Kidney capillary endothelial cell (primary cell): ENCODE results near the gene SAPCD1.

ENCODE experiments used
- DNase-seq: peaks from one replicate; pipeline ENCODE4 v3.0.0-alpha.2; 2018; ENCODE audit warnings: low spot score

The SAPCD1 gene

DNA sequence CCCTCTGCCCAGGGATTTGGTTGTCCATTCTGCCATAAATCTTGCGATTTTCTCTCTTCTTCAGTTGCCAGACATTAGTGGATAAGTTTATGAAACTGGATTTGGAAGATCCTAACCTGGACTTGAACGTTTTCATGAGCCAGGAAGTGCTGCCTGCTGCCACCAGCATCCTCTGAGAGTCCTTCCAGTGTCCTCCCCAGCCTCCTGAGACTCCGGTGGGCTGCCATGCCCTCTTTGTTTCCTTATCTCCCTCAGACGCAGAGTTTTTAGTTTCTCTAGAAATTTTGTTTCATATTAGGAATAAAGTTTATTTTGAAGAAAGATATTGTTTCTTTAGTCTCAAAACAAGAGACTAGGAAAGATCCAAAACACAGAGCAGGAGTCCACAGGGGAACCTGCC is at the start of gene SAPCD1:
Gene SAPCD1 (plus strand): TSS at position 301 of the 400 bp plus-strand sequence. CDS start 399 bp downstream, outside the sequence.
- DNase-seq, result no peak

DNA sequence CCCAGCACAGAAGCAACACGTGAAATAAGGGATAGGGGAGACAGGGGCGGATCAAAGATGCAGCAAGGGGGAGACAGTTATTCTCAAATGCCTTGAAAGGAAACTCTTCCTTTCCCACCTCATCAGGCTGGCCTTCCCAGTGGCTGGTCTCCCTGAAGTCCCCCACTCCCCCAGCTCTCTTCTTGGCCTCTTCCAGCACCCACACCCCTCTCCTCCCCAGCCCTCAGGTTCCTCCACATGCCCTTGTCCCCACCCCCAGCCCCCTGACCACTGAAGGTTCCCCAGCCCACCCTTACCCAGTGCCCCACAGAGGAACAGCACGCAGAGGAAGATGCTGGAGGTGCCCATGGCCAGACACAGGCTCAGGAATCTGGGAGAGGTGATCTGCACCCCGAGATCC is 49.0 kb upstream of the SAPCD1 start:
- no peak for DNase-seq

DNA sequence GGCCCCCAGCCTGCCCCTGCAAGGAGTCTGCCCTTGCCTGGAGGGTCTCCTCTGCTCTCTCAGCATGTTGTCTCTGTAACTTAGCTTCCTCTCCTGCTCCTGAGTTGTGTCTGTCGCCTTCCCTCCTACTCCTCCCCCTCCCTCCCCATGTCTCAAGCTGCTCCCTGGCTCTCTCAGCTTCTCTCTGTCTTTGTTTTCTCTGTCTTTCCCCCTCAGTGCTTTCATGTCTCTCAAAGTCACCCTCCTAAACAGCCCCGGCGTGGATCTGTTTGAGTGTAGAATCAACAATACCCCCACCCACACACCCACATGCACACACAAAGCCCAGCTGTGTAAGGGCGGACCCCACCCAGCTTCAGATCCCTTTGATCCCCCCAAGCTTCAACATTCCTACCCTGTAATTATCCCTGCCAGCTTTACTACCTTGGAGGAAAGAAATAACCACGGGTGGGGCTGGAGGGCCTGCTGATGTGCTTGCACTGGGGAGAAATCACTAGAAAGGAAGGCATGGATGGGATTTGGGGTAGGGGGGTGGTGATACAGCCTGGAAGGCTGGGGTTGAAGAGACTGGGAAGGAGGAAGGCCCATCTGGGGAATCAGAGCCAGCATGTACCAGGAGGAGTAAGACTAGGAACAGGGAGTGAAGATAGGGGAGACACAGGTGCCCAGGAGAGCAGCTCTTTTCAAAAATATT is 48.3 kb upstream of the SAPCD1 start:
- no peak for DNase-seq

DNA sequence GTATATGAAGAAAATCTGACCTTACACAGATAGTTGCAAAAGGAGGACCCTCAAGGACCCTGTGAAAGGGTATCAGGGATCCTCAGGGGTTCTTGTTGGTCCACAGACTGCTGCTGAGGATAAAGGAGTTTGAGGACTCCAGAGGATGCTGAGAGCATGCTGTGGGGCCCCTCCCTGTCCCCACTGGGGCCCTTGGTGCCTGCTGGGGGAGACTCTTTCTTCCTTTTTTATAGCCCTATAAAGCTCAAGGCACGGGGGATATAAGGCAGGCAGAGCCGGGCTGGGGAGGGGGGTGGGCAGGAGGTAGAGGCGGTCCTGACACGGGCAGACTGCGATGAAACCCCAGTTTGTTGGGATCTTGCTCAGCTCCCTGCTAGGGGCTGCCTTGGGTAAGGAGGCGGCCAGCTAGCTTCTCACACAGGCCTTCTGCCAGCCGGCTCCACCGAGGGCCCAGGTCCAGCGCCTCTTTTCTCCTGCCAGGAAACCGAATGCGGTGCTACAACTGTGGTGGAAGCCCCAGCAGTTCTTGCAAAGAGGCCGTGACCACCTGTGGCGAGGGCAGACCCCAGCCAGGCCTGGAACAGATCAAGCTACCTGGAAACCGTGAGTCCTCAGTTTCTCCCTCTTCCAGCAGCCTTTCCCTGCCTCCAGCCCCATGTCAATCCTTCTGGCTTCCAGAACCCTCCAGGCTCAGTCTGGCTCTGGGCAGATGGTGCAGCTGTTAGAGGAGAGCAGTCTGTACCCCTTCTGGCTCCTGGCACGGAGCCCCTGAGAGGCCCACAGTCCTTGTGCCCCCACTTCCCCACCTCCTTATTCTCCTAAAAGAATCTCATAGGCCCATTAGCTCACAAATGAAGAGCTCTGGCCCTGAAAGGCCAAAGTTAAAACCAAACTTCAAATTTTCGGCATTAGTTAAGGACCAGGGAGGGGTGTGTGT is 47.2 kb upstream of the SAPCD1 start, which contains the start of gene LY6G6D:
Gene LY6G6D (plus strand): TSS at position 327 of the 937 bp plus-strand sequence. CDS start 8 bp downstream, at position 335.
- no peak for DNase-seq

DNA sequence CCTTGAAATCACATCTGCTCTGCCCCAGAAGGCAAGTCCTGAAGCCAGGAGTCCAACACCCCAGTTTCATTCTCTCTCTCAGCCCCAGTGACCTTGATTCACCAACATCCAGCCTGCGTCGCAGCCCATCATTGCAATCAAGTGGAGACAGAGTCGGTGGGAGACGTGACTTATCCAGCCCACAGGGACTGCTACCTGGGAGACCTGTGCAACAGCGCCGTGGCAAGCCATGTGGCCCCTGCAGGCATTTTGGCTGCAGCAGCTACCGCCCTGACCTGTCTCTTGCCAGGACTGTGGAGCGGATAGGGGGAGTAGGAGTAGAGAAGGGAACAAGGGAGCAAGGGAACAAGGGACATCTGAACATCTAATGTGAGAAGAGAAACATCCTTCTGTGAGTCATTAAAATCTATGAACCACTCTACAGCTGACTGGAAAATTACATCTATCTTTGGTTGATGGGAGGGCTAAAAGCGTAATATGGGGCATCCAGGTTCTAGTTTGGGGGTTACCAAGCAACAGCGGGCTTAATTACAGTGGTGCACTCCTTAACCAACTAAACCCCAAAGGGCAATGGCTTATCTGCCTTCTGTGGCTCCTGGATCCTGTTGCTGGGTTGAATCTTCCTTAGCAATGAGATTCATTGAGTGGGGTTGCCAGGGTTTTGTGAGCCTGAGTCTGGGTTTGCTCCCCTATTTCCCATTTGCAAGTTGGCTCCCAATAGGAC is 44.8 kb upstream of the SAPCD1 start:
- DNase-seq, result no peak

DNA sequence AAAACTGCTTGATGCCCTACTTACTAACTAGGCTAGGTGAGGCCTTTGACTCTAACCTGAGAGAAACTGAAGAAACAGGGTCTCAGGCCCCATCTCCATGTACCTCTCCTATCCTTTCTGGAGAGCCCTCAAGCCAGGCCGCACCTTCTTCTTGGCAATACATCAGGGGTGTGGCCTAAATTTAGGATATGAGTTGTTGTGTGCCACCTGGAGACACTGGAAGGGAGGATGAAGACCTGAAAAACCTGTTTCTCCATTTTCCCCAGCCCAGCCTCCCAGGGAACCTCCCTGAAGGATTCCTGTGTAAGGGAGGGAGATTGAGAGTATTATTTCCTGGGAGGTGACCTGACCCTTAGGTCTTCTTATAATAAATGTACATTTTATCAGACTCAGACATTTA is 44.2 kb upstream of the SAPCD1 start:
- no peak for DNase-seq

DNA sequence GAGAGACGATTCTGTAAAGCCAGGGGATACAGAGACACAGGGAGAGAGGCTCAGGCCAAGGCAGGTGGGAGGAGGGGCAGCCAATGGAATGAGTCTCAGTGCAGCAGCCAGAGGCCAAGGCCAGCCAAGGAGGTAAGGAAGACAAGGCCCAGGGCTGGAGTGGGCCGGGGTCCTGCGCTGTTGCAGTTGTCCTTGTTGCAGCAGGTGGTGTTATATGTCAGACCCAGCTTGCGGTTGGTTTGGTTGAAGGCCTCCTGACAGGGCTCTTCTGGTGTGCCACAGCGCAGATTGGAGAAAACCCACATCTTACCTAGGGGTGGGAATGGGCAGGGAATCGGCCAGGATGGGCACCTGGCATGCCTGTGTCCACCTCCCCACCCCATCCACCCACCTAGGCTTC is 43.5 kb upstream of the SAPCD1 start:
- DNase-seq, result no peak

DNA sequence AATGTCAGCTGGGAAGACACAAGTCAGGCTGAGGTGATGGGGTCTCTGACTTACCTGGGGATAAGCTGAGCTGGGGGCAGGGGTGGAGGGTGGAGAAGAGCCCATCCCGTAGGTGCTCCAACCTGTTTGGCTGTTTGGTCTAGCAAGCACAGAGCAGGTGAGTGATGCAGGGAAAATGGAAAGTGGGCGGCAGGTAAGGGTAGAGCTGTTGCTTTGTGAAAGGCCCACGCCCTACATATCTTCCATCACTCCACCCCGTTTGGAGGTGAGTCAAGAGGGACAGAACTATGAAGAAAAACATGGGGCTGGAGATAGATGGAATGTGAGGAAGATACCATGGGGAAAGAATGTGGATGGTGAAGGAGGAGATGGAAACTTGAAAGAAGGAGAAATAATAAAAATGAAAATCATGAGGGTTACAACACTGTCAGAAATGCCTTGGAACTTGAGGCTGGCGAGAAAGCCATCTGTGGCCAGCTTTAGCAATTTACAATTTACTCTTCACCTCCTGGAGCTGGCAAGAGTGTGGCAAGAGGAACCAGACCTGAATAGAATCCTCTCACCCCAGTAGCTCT is 42.2 kb upstream of the SAPCD1 start:
- DNase-seq, result no peak

DNA sequence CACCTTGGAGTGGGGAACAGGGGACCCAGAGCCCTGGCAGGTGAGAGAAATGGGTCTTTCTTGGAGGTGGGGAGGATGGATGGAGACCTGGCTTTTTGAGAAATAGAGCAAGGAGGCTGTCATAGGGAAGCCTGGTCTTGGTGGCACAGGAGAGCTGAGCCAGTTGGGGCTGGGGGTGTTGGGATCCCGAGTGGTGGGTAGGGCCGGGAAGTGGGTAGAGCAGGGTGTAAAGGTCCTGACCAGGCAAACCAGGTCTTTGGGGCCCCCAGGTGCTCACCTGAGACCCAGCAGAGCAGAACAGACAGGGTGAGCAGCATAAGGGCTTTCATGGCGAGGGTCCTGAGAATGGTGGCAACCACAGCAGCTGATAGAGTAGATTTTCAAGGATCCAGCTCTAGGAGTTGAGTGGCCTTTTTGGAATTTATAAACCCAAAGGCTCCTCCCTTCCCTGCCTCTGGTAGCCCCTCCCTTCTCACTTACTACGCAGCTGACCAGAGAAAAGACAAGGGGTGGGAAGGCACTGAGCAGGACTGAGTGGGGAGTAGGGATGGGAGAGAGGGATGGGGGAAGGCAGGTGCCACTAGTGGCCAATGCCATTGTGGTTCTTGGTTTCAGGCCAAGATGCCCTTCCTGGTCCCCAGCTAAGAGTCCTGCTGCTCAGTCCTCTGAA is 41.0 kb upstream of the SAPCD1 start, which contains the start of gene LY6G6C:
Gene LY6G6C (minus strand): TSS at position 396 of the 670 bp plus-strand sequence. CDS start 67 bp downstream, at position 329.
- no peak for DNase-seq

DNA sequence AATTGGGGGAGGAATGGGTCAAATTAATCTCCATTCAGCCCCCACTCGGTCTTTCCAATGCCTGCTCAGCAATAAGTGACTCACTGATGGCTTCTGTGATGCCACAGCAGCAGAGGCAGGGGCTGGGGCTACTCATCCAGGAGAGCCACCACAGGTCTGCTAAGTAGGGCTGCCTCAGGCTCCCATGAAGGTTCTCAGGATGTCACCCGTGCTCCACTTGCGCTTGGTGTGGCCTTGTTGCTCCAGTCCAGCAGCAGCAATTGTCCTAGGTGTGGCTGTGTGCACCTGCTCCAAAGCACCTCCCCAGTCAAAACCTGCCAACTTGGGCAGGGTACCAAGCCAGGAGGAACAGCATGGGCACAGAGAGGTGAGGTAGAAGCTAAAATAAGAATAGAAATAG is 40.3 kb upstream of the SAPCD1 start:
- DNase-seq, result no peak

DNA sequence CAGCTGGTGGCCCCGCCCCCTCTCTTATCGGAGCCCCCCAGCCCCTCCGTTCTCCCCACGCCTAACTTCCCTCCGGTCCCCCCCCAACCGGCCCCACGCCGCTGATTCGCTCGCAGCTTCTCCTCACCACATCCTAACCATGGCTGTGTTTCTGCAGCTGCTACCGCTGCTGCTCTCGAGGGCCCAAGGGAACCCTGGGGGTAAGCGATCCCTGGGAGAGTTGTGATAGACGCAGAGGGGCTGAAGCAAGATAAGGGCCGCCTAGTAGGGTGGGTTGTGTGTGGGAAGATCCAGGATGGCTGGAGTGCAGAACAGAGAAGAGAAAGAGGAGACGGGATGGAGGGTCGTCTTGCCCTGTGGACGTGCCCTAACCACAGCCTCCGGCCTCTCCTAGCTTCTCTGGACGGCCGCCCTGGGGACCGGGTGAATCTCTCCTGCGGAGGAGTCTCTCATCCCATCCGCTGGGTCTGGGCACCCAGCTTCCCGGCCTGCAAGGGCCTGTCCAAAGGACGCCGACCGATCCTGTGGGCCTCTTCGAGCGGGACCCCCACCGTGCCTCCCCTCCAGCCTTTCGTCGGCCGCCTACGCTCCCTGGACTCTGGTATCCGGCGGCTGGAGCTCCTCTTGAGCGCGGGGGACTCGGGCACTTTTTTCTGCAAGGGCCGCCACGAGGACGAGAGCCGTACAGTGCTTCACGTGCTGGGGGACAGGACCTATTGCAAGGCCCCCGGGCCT is 39.0 kb upstream of the SAPCD1 start, which contains the start of gene MPIG6B:
Gene MPIG6B (plus strand): TSS at position 129 of the 735 bp plus-strand sequence. CDS start 11 bp downstream, at position 140.
- DNase-seq, result no peak

DNA sequence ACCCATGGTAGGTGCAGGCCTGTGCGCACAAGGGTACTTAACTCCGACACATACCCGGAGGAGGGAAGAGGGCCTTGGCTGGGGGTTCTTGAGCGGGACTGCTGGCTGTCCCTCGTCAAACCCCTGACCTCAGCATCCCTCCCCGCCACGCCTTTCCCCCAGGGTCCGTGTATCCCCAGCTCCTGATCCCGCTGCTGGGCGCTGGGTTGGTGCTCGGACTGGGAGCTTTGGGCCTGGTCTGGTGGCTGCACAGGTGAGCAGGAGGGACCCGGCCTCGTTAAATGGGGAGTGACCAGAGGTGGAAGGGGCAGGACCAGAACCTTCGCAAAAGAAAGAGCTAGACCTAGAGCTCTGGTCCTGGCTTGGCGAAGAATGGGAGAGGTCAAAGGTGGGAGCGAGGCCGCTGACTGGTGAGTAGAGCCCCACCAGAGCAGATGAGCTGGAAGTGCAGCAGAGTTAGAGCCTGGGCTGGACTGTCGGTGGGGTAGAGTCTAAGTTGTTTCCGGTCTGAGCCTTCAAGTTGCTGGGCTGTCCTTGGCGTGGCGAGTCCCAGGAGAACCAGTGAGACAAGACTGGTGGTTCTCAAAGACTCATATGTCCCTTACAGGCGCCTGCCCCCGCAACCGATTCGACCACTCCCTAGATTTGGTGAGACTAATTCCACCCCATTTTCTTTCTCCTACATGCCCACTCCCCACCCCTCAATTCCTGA is 38.3 kb upstream of the SAPCD1 start:
- no peak for DNase-seq

DNA sequence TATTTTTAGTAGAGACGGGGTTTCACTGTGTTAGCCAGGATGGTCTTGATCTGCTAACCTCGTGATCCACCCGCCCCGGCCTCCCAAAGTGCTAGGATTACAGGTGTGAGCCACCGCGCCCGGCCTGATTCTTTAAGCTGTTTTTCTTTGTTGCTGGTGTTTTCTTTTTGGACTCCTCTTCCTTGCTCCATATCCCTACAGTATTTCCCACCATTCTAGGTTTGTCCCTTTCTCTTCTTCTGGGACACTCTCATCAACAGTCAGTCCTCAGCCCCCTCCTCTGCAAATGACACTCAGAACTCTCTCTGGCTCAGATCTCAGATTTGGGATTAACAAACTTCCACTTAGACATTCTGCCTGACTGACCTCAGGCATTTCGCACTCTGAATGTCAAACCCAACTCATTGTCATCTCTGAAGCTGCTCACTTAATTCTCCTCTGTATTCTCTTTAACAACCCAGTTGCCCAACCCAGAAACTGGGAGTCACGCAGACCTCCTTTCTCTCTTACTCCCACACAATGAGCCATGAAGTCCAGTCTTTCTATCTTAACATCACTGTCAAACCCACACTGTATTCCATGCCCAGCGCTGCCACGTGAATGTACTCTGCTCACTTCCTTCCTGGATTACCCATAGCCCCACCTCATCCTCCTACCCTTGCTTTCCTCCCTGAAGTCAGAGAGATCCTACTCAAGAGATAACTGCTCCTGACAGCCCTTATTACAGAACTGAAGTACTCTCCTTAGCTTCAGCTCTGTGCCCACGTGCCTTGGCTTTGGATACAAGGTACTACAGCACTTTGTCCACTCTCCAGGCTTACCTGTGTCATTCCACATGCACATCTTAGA is 36.7 kb upstream of the SAPCD1 start:
- peak; percentile 63 for DNase-seq

DNA sequence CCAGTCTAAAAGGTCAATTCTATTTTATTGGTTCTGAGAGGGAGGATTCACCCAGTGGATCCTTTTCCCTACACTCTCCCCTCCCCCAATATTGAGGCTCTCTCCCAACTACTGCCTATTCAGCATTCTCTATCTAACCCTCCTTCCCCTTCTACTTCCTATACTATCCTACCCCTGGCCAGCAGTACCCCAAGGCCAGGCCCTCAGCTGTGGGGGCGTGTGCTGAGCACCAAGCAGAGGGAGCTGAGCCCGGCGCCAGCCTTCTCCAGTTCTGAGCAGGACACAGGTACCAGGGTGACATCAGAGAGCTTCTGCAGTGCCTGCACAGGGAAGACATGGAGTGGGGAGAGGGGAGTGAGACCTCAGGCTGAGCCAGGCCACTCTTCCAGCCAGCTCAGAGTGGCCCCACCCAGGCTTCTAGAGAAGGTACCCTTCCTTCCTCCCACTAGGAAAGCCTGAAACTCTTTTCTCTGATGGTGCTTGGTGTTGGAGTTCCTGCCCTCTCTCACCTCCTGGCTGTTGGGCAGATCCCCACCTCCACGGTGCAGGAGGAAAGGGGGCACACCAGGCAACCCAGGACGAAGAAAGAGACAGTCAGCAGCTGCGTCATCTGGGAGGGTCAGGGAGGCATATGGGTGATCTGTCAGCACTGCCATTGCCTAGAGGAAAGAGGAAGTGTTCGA is 35.3 kb upstream of the SAPCD1 start:
- DNase-seq, result no peak

DNA sequence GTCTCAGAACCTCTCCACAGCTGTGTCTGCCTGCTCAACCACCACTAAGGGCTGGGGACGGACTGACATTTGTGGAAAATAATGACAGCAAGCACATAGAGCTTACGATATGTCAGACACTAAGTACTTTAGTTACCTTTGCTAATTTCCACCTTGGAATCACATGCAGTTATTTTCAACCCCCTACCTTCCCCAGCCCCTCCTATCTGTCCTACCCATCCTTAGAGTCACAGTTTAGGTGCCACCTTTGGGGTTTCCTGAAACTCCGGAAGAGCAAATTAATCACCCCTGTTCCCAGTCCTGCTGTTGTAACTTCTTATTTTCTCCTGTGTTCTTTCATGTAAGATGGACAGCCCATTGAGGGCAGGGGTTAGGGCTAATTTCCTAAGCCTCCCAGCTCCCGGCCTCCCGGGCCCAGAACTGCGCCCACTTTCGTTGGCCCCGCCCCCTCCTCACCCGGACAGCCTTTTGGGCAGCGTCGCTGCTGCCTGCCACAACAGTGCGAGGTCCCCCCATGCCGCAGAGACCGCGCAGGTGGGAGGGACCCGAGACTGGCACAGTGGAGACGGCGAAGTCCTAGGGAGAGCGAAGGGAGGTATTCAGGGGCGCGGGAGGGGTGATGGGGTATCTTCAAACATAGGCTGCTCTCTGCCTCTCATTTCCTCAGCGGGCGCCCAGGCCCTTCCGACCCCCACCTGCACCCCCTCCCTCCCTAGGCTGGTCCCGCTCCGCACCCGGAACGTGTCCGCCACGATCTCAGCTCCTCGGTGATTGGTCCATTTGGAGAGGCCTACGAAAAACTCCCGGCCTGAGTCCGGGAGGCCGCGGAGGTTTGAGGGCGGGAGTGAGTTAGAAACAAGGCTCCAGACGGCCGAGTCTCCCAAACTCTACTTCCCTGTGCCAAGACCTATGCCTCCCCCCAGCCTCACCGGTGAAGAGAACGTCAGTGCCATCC is 34.5 kb upstream of the SAPCD1 start:
- DNase-seq, result no peak

DNA sequence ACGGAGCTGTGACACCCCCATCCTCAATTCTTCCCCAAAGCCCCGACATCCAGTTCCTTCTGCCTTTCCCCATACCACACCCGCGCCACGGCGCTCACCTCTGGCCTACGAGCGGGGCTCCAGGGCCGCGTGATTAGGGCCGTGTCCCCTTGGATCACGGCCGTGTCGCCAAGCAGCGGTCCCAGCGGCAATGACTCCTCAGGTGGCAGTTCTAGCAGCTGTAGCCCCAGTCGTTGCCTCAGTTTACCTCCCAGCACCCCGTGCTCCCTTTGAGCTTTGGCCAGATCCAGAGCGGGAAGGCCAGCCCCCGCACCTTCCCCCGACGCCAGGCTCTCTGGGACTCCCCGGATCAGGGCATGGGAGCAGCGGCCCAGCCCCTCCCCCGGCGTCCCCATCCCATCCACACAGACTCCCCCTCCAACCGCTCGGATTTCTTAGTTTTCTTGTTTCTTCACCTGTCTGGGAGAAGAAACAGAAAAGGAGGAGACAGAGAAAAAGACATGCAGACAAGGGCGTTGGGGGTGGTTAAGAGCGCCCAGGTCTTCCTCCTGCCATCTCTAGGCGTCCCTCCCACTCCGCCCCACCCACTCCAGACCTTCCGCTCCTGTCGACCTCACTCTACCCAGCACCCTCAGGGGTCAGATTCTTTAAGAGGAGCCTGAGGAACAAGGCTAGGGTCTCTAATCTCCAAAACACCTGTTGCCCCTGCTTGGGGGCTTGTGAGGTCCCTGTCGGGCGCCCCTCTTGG is 33.5 kb upstream of the SAPCD1 start, which contains the start of gene DDAH2:
Gene DDAH2 (minus strand): TSS at position 533 of the 748 bp plus-strand sequence. CDS start 138 bp downstream, at position 395.
- no peak for DNase-seq
